NCI-H1105 (cell line): ENCODE results near the gene FGF3.

Experiments
- DNase-seq: peaks from one replicate; lab custom pipeline; 2025; lab: John Stamatoyannopoulos, UW

The FGF3 gene

GRCh38 chr11:69823641-69824265 is 4.5 kb upstream of the FGF3 start:
- DNase-seq, result no peak

DNA sequence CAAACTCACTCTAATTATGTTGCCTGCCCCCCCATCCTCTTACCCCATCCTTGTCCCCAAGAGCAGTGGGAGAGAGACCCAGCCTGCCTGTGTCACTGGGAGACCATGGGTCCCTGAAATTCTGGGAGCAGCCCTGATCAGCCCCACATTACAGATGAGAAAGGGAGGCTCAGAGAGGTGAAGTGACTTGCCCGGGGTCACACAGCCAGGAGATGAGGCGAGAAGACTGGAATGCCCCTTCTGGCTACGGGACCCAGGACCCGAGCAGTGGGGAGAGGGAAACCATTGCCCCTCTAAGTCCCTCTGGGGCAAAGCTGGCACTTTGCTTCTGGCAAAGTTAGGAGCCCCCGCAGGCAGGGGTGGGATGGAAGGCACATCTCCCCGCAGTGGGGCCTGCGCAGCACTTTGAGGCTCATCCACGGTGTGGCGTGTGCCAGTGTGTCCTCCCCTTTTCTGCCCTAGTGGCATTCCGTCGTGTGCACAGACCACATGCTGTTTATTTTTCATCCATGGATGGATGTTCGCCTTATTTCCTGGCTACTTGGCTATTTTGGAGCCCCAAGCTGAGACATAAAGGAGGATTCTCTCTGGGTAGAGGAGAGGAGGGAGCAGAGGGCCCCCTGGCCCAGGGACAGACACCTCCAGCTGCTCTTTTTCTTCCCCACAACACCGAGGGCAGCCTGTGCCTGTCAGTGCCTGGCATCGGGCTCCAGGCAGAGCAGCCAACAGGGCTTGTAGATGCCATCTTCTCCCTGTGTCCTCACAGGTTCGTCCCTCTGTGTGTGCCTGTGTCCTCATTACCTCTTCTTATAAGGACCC is 3.7 kb upstream of the FGF3 start:
- no peak for DNase-seq

DNA sequence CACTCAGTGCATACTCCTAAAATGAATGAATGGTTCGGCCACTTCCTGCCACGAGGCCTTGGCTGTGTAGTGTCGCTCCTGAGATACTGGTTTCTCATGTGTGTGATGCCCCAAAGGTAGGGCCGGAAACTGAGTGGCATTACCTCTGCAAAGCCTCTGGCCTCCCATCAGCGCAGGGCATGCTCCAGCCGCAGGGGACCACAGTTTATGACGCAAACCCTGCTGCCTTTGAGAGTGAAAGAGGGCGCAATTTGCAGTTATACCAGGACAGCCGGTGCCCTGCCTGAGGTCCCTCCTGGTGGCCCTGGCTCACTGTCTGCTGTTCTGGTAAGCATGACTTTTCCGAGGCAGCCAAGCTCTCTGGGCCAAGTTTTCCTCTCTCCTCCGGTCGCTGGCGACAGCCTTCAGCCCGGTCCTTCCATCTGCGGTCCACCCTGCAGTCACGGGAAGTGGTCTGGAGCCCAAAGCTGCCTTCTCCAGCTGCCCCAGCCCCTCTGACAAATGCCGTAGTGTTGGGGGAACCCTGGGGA is 2.4 kb upstream of the FGF3 start:
- DNase-seq, result no peak

GRCh38 chr11:69820441-69820840 is 1.2 kb upstream of the FGF3 start:
- DNase-seq, result no peak

GRCh38 chr11:69819541-69820070 is 390 bp upstream of the FGF3 start:
- DNase-seq, result no peak

DNA sequence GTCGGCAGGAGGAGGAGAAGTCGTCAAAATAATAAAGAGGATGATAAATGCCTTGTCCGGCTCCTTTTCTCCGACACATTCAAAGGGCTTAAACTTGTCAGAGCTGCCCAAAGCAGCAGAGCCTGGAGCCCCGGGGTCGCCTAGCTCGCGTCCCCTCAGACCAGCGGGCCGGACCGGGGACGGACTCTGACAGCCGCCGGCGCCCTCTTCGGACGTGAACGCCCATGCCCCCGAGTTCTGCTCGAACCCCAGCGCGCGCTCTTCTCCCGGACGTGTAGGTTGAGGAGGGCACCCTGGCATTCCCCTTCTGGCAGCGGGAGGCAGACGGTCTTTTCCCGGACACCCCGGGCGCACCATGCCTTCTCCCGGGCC is 999 bp downstream of the FGF3 start:
- no peak for DNase-seq

- no peak for DNase-seq
Observed at GRCh38 chr11:69817265-69818230, 1.7 kb downstream of the FGF3 start.

DNA sequence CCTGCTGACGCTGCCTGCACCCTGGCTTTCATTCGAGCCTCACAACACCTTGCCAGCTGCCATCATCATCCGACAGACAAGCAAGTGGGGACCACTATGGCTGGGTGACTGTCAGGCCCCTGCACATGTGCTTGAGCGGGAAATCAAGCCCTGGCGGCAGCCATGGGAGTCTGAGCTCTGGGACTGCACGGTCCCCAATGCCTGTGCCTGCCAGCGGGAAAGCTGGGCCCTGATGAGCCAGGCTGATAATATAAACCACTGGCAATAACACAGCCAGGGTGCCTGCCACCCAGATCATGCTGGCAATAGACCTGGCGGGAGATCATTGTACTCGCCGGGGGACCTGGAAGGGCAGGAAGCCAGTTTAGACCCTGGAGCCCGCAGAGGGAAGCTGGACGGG is 2.5 kb downstream of the FGF3 start:
- DNase-seq, result no peak

DNA sequence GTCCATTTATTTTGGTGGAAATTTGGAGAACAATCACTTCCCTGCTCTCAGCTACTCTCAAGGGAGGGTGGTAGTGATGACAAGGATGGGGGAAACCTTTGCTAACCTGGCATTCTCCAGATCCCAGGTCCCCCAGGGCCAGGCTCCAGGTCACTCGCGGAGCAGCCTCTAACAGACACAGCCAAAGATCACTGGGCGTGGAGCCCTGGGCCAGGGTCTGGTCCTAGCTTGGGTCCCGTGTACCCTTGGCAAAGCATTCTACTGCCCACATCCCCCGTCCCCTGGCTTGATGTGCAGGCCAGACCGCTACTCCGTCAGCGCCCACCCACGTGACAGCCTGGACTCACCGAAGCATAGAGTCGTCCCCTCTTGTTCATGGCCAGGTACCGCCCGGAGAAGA is 3.2 kb downstream of the FGF3 start:
- no peak for DNase-seq

DNA sequence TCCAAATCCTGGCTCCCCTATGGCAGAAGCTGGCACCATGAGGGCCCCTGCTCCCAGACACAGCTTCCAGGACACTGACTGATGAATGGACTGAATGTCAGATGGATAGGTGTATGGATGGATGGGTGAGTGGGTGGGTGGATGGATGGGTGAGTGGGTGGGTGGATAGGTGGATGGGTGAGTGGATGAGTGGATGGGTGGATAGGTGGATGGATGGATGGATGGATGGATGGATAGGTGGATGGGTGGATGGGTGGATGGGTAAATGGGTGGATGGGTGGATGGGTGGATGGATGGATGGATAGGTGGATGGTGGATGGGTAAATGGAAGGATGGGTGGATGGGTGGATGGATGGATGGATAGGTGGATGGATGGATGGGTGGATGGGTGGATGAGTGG is 4.3 kb downstream of the FGF3 start:
- DNase-seq, result no peak

DNA sequence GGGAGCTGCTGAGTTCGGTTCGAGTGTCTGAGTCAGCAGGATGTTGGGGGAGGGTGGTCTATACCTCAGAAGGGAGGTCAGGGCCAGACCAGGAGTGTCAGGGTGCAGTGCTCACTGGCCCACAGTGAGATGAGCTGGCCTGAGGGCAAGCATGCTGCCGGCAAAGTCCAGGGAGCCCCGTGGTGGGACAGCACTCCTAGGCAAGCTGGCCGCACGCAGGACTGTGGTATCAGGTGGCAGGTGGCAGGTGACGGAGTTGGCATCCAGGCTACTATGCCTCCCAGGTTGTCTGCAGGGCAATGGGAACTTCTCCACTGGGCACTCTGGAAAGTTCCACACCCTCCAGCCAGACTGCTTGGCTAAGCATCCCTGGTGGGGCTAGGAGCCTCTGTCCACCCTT is 4.8 kb downstream of the FGF3 start:
- no peak for DNase-seq

GRCh38 chr11:69813839-69814238 is 5.4 kb downstream of the FGF3 start:
- no peak for DNase-seq

GRCh38 chr11:69812946-69813345 is 6.3 kb downstream of the FGF3 start:
- DNase-seq, result no peak

DNA sequence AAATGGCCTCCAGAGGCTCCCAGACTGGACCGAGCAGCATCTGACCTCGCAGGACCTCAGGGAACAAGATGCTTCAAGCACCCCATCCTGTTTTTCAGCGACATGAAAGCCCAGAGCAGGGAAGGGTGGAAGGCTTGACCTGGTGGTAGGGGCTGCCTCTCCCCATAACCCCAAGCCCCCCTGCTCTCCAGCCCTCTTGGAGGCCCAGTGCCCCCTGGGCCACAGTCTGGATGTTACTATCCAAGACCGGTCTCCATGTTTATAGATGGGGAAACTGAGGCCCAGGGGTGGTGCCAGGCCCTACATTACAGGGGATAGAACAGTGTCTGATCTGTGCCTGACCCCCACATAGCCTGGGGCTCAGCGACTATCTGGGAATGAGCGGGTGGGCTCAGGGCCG is 7.0 kb downstream of the FGF3 start:
- no peak for DNase-seq

DNA sequence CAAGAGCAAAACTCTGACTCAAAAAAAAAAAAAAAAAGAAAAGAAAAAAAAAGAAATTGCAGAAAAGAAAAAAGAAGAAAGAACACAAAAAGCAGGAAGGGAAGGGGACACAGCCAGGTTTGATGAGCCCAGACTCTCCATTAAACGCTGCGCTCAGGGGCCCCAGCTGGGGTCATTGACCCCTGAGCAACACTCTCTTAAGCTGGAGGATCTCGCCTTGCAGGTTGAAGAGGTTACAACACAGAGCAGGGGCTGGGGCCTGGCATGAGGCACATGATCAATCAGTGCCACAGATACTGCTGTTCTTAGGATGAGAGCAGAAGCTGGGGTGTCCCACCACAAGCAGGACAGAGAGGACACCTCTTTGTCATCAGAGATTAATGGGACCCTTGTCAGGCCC is 7.8 kb downstream of the FGF3 start:
- no peak for DNase-seq

GRCh38 chr11:69810289-69811118 is 8.7 kb downstream of the FGF3 start:
- no peak for DNase-seq

GRCh38 chr11:69808667-69809086 is 10.5 kb downstream of the FGF3 start:
- DNase-seq, result no peak

DNA sequence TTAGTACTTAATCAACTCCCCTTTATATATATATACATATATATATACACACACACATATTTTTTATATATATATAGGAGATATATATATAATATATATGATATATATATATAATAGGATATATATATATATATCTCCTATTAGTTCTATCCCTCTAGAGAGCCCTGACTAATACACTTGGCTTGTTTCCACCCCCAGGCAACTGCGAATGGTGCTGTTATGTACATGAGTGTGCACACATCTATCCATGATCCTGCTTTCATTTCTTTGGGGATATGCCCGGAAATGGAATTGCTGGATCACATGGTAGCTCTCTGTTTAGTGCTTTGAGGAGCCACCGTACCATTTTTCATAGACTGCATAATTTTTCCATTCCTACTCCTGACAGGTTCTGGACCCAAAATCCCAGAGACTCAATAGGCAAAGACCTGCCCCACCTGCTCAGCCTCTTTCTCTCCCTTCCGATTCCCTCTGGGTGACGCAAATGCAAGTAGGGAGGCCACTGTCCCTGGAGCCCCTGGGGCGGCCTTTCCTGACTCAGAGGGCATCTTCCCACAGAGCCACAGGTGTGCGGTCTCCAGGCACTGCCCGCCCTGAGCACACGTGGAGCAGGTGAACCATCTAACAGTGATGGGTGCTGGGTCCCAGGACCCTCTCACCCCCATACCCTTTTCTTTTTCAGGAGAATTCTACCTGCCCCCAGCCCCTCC is 12.0 kb downstream of the FGF3 start:
- no peak for DNase-seq

- no peak for DNase-seq
Observed at GRCh38 chr11:69804769-69805508, 14.3 kb downstream of the FGF3 start.
